ENCODE data around the gene ZBTB8A. TPM values are rescaled to one million over a fixed set of nuclear protein-coding genes. Genes with fewer than 3 reads are reported as not detected.
A peak's percentile ranks its signal among the peaks of the same experiment; 100 is the strongest.

The ZBTB8A gene
- total and polyA plus RNA-seq, 4 donors: 0.93 to 3.3 (median 1.3) TPM

DNA sequence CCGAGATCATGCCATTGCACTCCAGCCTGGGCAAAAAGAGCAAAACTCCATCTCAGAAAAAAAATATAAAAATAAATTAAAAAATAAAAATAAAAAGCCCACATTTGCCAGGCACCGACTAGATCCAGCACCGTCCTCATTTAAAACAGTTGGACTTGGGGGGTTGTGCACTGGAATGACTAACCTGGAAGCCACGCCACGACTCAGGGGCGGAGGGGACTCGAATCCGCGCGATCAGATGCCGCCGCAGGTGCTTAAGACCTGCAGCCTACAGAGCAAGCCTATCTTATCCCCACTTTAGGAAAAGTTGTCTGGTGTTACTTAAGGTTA lies 72.6 kb downstream of the ZBTB8A start:
- H3K4me1 ChIP-seq (ENCODE audit: control insufficient read depth in 4 of 4, insufficient read depth in 4 of 4, low read length in 3 of 4): peaks cover 0 to 7% (median 2%) of the 10 kb centered on the region in 4 donors
- H3K4me3 ChIP-seq (ENCODE audit: low read depth in 1 of 3, low read length in 3 of 3): peak overlapping the region; percentile 33 to 76 (median 63)
- 17% methylated on average over 12 of the region's 12 CpGs for WGBS
- DNase-seq (ENCODE audit: low spot score): no peak
- H3K27me3 ChIP-seq (ENCODE audit: control insufficient read depth in 4 of 4, insufficient read depth in 4 of 4, low read length in 3 of 4): no peaks in the 10 kb centered on the region
- no peaks in the 10 kb centered on the region for H3K36me3 ChIP-seq (ENCODE audit: control insufficient read depth in 4 of 4, insufficient read depth in 3 of 4, low read depth in 1 of 4, low read length in 3 of 4)
- no peak overlapping the region for H3K27ac ChIP-seq (ENCODE audit: low read depth in 1 of 2, low read length in 2 of 2)
- TF ChIP-seq FOXA2 (IDR thresholded peaks at IDR 0.05) (no peak), RXRA (IDR thresholded peaks at IDR 0.05) (no peak), SP1 (IDR thresholded peaks at IDR 0.05) (no peak), YY1 (IDR thresholded peaks at IDR 0.05) (no peak), HNF4G (IDR thresholded peaks at IDR 0.05) (no peak), JUND (IDR thresholded peaks at IDR 0.05) (no peak), NR2F2 (IDR thresholded peaks at IDR 0.05) (no peak)
- TF ChIP-seq, protein P1, sequence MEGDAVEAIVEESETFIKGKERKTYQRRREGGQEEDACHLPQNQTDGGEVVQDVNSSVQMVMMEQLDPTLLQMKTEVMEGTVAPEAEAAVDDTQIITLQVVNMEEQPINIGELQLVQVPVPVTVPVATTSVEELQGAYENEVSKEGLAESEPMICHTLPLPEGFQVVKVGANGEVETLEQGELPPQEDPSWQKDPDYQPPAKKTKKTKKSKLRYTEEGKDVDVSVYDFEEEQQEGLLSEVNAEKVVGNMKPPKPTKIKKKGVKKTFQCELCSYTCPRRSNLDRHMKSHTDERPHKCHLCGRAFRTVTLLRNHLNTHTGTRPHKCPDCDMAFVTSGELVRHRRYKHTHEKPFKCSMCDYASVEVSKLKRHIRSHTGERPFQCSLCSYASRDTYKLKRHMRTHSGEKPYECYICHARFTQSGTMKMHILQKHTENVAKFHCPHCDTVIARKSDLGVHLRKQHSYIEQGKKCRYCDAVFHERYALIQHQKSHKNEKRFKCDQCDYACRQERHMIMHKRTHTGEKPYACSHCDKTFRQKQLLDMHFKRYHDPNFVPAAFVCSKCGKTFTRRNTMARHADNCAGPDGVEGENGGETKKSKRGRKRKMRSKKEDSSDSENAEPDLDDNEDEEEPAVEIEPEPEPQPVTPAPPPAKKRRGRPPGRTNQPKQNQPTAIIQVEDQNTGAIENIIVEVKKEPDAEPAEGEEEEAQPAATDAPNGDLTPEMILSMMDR (IDR thresholded peaks at IDR 0.05; ENCODE audit: low read depth, low read length, missing input control): no peak
- TF ChIP-seq, protein P2, sequence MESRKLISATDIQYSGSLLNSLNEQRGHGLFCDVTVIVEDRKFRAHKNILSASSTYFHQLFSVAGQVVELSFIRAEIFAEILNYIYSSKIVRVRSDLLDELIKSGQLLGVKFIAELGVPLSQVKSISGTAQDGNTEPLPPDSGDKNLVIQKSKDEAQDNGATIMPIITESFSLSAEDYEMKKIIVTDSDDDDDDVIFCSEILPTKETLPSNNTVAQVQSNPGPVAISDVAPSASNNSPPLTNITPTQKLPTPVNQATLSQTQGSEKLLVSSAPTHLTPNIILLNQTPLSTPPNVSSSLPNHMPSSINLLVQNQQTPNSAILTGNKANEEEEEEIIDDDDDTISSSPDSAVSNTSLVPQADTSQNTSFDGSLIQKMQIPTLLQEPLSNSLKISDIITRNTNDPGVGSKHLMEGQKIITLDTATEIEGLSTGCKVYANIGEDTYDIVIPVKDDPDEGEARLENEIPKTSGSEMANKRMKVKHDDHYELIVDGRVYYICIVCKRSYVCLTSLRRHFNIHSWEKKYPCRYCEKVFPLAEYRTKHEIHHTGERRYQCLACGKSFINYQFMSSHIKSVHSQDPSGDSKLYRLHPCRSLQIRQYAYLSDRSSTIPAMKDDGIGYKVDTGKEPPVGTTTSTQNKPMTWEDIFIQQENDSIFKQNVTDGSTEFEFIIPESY (IDR thresholded peaks at IDR 0.05): no peak
- H3K9me3 ChIP-seq (ENCODE audit: control insufficient read depth in 4 of 4, low read length in 3 of 4): no peaks in the 10 kb centered on the region
- no peak overlapping the region for H3K9ac ChIP-seq (ENCODE audit: low read depth in 1 of 2, low read length in 2 of 2)

DNA sequence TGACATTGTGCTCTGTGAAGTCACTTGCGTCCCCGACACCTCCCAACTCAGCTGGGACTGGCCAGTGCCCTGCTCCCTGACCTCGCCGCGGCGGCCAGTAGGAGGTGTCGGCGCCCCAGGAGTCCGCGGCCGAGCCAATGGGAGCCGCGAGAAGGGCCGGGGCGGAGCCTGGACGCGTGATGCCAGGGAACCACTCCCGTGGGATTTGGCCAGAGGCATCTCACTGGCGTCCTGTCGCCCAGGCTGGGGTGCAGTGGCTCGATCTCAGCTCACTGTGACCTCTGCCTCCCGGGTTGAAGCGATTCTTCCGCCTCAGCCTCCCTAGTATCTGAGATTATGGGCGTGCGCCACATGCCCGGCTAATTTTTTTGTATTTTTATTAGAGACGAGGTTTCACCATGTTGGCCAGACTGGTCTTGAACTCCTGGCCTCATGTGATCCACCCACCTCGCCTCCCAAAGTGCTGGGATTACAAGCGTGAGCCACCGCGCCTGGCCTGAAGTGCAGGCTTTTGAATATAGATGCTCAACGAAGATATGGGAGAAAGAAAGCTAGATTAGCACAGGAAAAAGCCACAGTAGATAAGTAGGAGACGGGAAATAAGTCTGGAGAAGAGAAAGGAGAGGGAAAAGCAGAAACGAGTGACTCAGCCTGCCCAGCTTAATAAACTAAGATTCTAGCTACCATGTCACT lies 73.1 kb downstream of the ZBTB8A start:
- Histone ChIP-seq H3K27ac (ENCODE audit: low read depth in 1 of 2, low read length in 2 of 2) (no peak overlapping the region), H3K27me3 (ENCODE audit: control insufficient read depth in 4 of 4, insufficient read depth in 4 of 4, low read length in 3 of 4) (no peaks in the 10 kb centered on the region), H3K9ac (ENCODE audit: low read depth in 1 of 2, low read length in 2 of 2) (no peak overlapping the region), H3K9me3 (ENCODE audit: control insufficient read depth in 4 of 4, low read length in 3 of 4) (no peaks in the 10 kb centered on the region), H3K4me3 (ENCODE audit: low read depth in 1 of 3, low read length in 3 of 3) (peak overlapping the region; percentile 33 to 76 (median 63)), H3K36me3 (ENCODE audit: control insufficient read depth in 4 of 4, insufficient read depth in 3 of 4, low read depth in 1 of 4, low read length in 3 of 4) (no peaks in the 10 kb centered on the region), H3K4me1 (ENCODE audit: control insufficient read depth in 4 of 4, insufficient read depth in 4 of 4, low read length in 3 of 4) (peaks cover 0 to 7% (median 2%) of the 10 kb centered on the region in 4 donors)
- TF ChIP-seq SP1 (IDR thresholded peaks at IDR 0.05) (peak; percentile 73), GABPA (IDR thresholded peaks at IDR 0.05 in 1 of 2, conservative IDR thresholded peaks at IDR 0.05 in 1 of 2) (no peak), FOXA1 (IDR thresholded peaks at IDR 0.05) (no peak), NR2F2 (IDR thresholded peaks at IDR 0.05) (peak; percentile 35), FOXA2 (IDR thresholded peaks at IDR 0.05) (no peak), RAD21 (IDR thresholded peaks at IDR 0.05) (no peak), TAF1 (conservative IDR thresholded peaks at IDR 0.05) (peak; percentile 64), EGR1 (IDR thresholded peaks at IDR 0.05; ENCODE audit: low read depth in 2 of 2) (no peak), RXRA (IDR thresholded peaks at IDR 0.05) (peak; percentile 62 to 83), YY1 (IDR thresholded peaks at IDR 0.05) (peak; percentile 44), HNF4G (IDR thresholded peaks at IDR 0.05) (no peak), HNF4A (conservative IDR thresholded peaks at IDR 0.05) (peak; percentile 40 to 53), JUND (IDR thresholded peaks at IDR 0.05) (peak in 1 of 2 donors; percentile 23)
- TF ChIP-seq, protein P2 (IDR thresholded peaks at IDR 0.05): peak; percentile 71
- TF ChIP-seq, protein P3, sequence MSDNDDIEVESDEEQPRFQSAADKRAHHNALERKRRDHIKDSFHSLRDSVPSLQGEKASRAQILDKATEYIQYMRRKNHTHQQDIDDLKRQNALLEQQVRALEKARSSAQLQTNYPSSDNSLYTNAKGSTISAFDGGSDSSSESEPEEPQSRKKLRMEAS (IDR thresholded peaks at IDR 0.05): no peak
- TF ChIP-seq, protein P1 (IDR thresholded peaks at IDR 0.05; ENCODE audit: low read depth, low read length, missing input control): peak; percentile 31
- TF ChIP-seq, protein P4, sequence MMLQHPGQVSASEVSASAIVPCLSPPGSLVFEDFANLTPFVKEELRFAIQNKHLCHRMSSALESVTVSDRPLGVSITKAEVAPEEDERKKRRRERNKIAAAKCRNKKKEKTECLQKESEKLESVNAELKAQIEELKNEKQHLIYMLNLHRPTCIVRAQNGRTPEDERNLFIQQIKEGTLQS (IDR thresholded peaks at IDR 0.05): no peak
- TF ChIP-seq, protein P5, sequence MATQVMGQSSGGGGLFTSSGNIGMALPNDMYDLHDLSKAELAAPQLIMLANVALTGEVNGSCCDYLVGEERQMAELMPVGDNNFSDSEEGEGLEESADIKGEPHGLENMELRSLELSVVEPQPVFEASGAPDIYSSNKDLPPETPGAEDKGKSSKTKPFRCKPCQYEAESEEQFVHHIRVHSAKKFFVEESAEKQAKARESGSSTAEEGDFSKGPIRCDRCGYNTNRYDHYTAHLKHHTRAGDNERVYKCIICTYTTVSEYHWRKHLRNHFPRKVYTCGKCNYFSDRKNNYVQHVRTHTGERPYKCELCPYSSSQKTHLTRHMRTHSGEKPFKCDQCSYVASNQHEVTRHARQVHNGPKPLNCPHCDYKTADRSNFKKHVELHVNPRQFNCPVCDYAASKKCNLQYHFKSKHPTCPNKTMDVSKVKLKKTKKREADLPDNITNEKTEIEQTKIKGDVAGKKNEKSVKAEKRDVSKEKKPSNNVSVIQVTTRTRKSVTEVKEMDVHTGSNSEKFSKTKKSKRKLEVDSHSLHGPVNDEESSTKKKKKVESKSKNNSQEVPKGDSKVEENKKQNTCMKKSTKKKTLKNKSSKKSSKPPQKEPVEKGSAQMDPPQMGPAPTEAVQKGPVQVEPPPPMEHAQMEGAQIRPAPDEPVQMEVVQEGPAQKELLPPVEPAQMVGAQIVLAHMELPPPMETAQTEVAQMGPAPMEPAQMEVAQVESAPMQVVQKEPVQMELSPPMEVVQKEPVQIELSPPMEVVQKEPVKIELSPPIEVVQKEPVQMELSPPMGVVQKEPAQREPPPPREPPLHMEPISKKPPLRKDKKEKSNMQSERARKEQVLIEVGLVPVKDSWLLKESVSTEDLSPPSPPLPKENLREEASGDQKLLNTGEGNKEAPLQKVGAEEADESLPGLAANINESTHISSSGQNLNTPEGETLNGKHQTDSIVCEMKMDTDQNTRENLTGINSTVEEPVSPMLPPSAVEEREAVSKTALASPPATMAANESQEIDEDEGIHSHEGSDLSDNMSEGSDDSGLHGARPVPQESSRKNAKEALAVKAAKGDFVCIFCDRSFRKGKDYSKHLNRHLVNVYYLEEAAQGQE (IDR thresholded peaks at IDR 0.05): peak; percentile 32
- peak; percentile 69 for DNase-seq (ENCODE audit: low spot score)
- 10% methylated on average over 35 of the region's 35 CpGs for WGBS
